Measurements from ENCODE around the gene SLC25A53. TPM values are rescaled to one million over a fixed set of nuclear protein-coding genes. Genes with fewer than 3 reads are reported as not detected.

The SLC25A53 gene
- polyA plus RNA-seq, 1 donor from 2014 or later: 6.6 TPM

- Histone ChIP-seq H4K20me1 (ENCODE audit: insufficient read depth) (no peaks in the 10 kb centered on the region), H3K27ac (ENCODE audit: low read length) (no peak overlapping the region), H3K79me2 (replicated peaks; ENCODE audit: insufficient read depth, low read length) (peaks cover 6% of the 10 kb centered on the region), H3F3A (ENCODE audit: insufficient read depth, low read length, poor library complexity, severe bottlenecking) (no peaks in the 10 kb centered on the region), H3K4me3 (ENCODE audit: low read length) (no peak overlapping the region), H3K9me3 (ENCODE audit: low read length) (no peaks in the 10 kb centered on the region), H3K9ac (ENCODE audit: low read length) (no peak overlapping the region), H3K9me2 (ENCODE audit: insufficient read depth, low read length) (no peaks in the 10 kb centered on the region), H3K4me2 (ENCODE audit: low read length) (no peak overlapping the region), H2AFZ (ENCODE audit: low read depth, low read length) (no peak overlapping the region), H3K36me3 (ENCODE audit: insufficient read depth, low read length) (no peaks in the 10 kb centered on the region), H3K27me3 (ENCODE audit: insufficient read depth, low read depth, low read length) (no peaks in the 10 kb centered on the region)
- no peak for TF ChIP-seq EP300 (conservative IDR thresholded peaks at IDR 0.05; ENCODE audit: poor library complexity, severe bottlenecking)
- TF ChIP-seq CTCF (IDR thresholded peaks at IDR 0.05; ENCODE audit: poor library complexity, severe bottlenecking): no peak
- no peak for TF ChIP-seq TAF1 (IDR thresholded peaks at IDR 0.05; ENCODE audit: low read depth)
- no peak for TF ChIP-seq SMC3 (conservative IDR thresholded peaks at IDR 0.05; ENCODE audit: poor library complexity)
- TF ChIP-seq POLR2AphosphoS5 (IDR thresholded peaks at IDR 0.05): no peak
- no peak for TF ChIP-seq RAD21 (conservative IDR thresholded peaks at IDR 0.05)
- TF ChIP-seq REST (IDR thresholded peaks at IDR 0.05; ENCODE audit: borderline replicate concordance): no peak
- TF ChIP-seq EZH2 (IDR thresholded peaks at IDR 0.05; ENCODE audit: borderline replicate concordance, insufficient read depth, low read length, poor library complexity, severe bottlenecking): no peak
- TF ChIP-seq MXI1 (conservative IDR thresholded peaks at IDR 0.05; ENCODE audit: poor library complexity, severe bottlenecking): no peak
Observed at GRCh38 chrX:104173841-104174240, 17.0 kb upstream of the SLC25A53 start.

- Histone ChIP-seq H3K9me3 (ENCODE audit: low read length) (no peaks in the 10 kb centered on the region), H3K9ac (ENCODE audit: low read length) (no peak overlapping the region), H3K4me3 (ENCODE audit: low read length) (no peak overlapping the region), H3K79me2 (replicated peaks; ENCODE audit: insufficient read depth, low read length) (peaks cover 11% of the 10 kb centered on the region), H3K27ac (ENCODE audit: low read length) (no peak overlapping the region), H3K4me2 (ENCODE audit: low read length) (no peak overlapping the region), H3K9me2 (ENCODE audit: insufficient read depth, low read length) (no peaks in the 10 kb centered on the region), H3K27me3 (ENCODE audit: insufficient read depth, low read depth, low read length) (no peaks in the 10 kb centered on the region), H2AFZ (ENCODE audit: low read depth, low read length) (no peak overlapping the region), H3K36me3 (ENCODE audit: insufficient read depth, low read length) (no peaks in the 10 kb centered on the region), H3F3A (ENCODE audit: insufficient read depth, low read length, poor library complexity, severe bottlenecking) (no peaks in the 10 kb centered on the region), H4K20me1 (ENCODE audit: insufficient read depth) (no peaks in the 10 kb centered on the region)
- TF ChIP-seq MXI1 (conservative IDR thresholded peaks at IDR 0.05; ENCODE audit: poor library complexity, severe bottlenecking): no peak
- no peak for TF ChIP-seq EP300 (conservative IDR thresholded peaks at IDR 0.05; ENCODE audit: poor library complexity, severe bottlenecking)
- TF ChIP-seq RAD21 (conservative IDR thresholded peaks at IDR 0.05): no peak
- TF ChIP-seq EZH2 (IDR thresholded peaks at IDR 0.05; ENCODE audit: borderline replicate concordance, insufficient read depth, low read length, poor library complexity, severe bottlenecking): no peak
- TF ChIP-seq CTCF (IDR thresholded peaks at IDR 0.05; ENCODE audit: poor library complexity, severe bottlenecking): no peak
- TF ChIP-seq POLR2AphosphoS5 (IDR thresholded peaks at IDR 0.05): no peak
Observed at GRCh38 chrX:104172788-104173187, 16.0 kb upstream of the SLC25A53 start.

Data from neural cell (in vitro differentiated cells).